ENCODE data around the gene PALLD. TPM values are rescaled to one million over a fixed set of nuclear protein-coding genes. Genes with fewer than 3 reads are reported as not detected.

The PALLD gene
- polyA plus RNA-seq, 1 donor from 2014 or later, result 20.5 TPM

GRCh38 chr4:168659741-168660465 is 163.1 kb downstream of the PALLD start:
- Histone ChIP-seq H3K4me3 (ENCODE audit: low read length) (no peak overlapping the region), H4K20me1 (ENCODE audit: insufficient read depth) (no peaks in the 10 kb centered on the region), H3K4me2 (ENCODE audit: low read length) (no peak overlapping the region), H3K27me3 (ENCODE audit: insufficient read depth, low read depth, low read length) (no peaks in the 10 kb centered on the region), H3K36me3 (ENCODE audit: insufficient read depth, low read length) (no peaks in the 10 kb centered on the region), H3K79me2 (replicated peaks; ENCODE audit: insufficient read depth, low read length) (no peaks in the 10 kb centered on the region), H3F3A (ENCODE audit: insufficient read depth, low read length, poor library complexity, severe bottlenecking) (no peaks in the 10 kb centered on the region), H3K9me2 (ENCODE audit: insufficient read depth, low read length) (no peaks in the 10 kb centered on the region), H3K27ac (ENCODE audit: low read length) (no peak overlapping the region), H3K9ac (ENCODE audit: low read length) (no peak overlapping the region), H2AFZ (ENCODE audit: low read depth, low read length) (no peak overlapping the region), H3K9me3 (ENCODE audit: low read length) (no peaks in the 10 kb centered on the region)
- TF ChIP-seq SMC3 (conservative IDR thresholded peaks at IDR 0.05; ENCODE audit: poor library complexity) (no peak), RAD21 (conservative IDR thresholded peaks at IDR 0.05) (no peak), EZH2 (IDR thresholded peaks at IDR 0.05; ENCODE audit: borderline replicate concordance, insufficient read depth, low read length, poor library complexity, severe bottlenecking) (no peak), EP300 (conservative IDR thresholded peaks at IDR 0.05; ENCODE audit: poor library complexity, severe bottlenecking) (no peak), TAF1 (IDR thresholded peaks at IDR 0.05; ENCODE audit: low read depth) (no peak), MXI1 (conservative IDR thresholded peaks at IDR 0.05; ENCODE audit: poor library complexity, severe bottlenecking) (no peak), REST (IDR thresholded peaks at IDR 0.05; ENCODE audit: borderline replicate concordance) (no peak), CTCF (IDR thresholded peaks at IDR 0.05; ENCODE audit: poor library complexity, severe bottlenecking) (no peak), POLR2AphosphoS5 (IDR thresholded peaks at IDR 0.05) (no peak)

- Histone ChIP-seq H3K79me2 (replicated peaks; ENCODE audit: insufficient read depth, low read length) (no peaks in the 10 kb centered on the region), H3K9me3 (ENCODE audit: low read length) (no peaks in the 10 kb centered on the region), H3K36me3 (ENCODE audit: insufficient read depth, low read length) (no peaks in the 10 kb centered on the region), H3K4me3 (ENCODE audit: low read length) (no peak overlapping the region), H3K27me3 (ENCODE audit: insufficient read depth, low read depth, low read length) (no peaks in the 10 kb centered on the region), H3K27ac (ENCODE audit: low read length) (peak overlapping the region; percentile 3), H2AFZ (ENCODE audit: low read depth, low read length) (no peak overlapping the region), H4K20me1 (ENCODE audit: insufficient read depth) (no peaks in the 10 kb centered on the region), H3K9me2 (ENCODE audit: insufficient read depth, low read length) (no peaks in the 10 kb centered on the region), H3K4me2 (ENCODE audit: low read length) (no peak overlapping the region), H3K9ac (ENCODE audit: low read length) (no peak overlapping the region), H3F3A (ENCODE audit: insufficient read depth, low read length, poor library complexity, severe bottlenecking) (no peaks in the 10 kb centered on the region)
- no peak for TF ChIP-seq POLR2AphosphoS5 (IDR thresholded peaks at IDR 0.05)
- TF ChIP-seq REST (IDR thresholded peaks at IDR 0.05; ENCODE audit: borderline replicate concordance), result no peak
- TF ChIP-seq EP300 (conservative IDR thresholded peaks at IDR 0.05; ENCODE audit: poor library complexity, severe bottlenecking), result peak; percentile 27
- no peak for TF ChIP-seq RAD21 (conservative IDR thresholded peaks at IDR 0.05)
- TF ChIP-seq CTCF (IDR thresholded peaks at IDR 0.05; ENCODE audit: poor library complexity, severe bottlenecking), result no peak
Measured at GRCh38 chr4:168662297-168662984, 165.6 kb downstream of the PALLD start.
